Bronchial epithelial cell (primary cell): ENCODE results near the gene VSTM4. TPM values are rescaled to one million over a fixed set of nuclear protein-coding genes. Genes with fewer than 3 reads are reported as not detected.

Source experiments
- DNase-seq: peaks from one replicate; pipeline ENCODE4 v3.0.0-alpha.2; 2010; ENCODE audit warnings: low read depth
- FAIRE-seq: peaks from 2 replicates; lab custom pipeline; 2011; peaks lifted over from hg19 to GRCh38; lab: Jason Lieb, UNC
- H3K27me3 ChIP-seq: 2 replicates; pipeline ENCODE4 v1.5.1; 2011; ENCODE audit warnings: low read length; ENCODE audit not compliant: control insufficient read depth, insufficient read depth
- H3K36me3 ChIP-seq: 2 replicates; pipeline ENCODE4 v1.5.1; 2011; ENCODE audit warnings: low read length; ENCODE audit not compliant: control insufficient read depth, insufficient read depth
- H3K4me3 ChIP-seq: 2 replicates; pipeline ENCODE4 v1.5.1; 2011; ENCODE audit warnings: mild to moderate bottlenecking, low read depth, low read length, control low read depth
- total RNA-seq: library from RNA; depleted of rRNA; stranded (reverse); fragments of >200 nt; gene quantifications from 2 replicates; pipeline ENCODE4 v1.2.1, GENCODE V29; 2014
- TF ChIP-seq, protein P1 (sequence below): IDR thresholded peaks from 2 replicates; pipeline ENCODE4 v1.5.1; 2011; ENCODE audit warnings: mild to moderate bottlenecking, moderate library complexity, low read length, control low read depth, inconsistent platforms; ENCODE audit not compliant: insufficient read depth, severe bottlenecking

VSTM4 gene
- total RNA-seq, 1 donor from 2014 or later, result under 0.01 TPM

DNA sequence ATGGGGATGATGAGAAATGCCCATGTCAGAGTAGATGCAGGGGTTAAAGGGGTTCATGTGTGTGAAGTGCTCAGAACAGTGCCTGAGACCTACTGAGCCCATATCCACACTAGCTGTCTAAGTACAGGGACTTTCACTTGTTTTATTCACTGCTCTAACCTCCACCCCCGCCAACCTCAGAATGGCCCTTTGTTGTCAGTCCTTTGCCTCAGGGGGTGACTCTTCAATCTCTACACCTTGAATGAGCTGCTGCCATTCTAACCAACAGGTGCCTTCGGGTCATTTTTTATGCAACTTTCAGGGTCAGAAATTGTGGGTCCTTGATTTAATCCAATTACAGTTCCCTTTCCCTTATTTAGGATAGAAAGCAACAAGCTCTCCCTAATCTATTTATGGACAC, 26.2 kb downstream of the VSTM4 start:
- TF ChIP-seq, protein P1, sequence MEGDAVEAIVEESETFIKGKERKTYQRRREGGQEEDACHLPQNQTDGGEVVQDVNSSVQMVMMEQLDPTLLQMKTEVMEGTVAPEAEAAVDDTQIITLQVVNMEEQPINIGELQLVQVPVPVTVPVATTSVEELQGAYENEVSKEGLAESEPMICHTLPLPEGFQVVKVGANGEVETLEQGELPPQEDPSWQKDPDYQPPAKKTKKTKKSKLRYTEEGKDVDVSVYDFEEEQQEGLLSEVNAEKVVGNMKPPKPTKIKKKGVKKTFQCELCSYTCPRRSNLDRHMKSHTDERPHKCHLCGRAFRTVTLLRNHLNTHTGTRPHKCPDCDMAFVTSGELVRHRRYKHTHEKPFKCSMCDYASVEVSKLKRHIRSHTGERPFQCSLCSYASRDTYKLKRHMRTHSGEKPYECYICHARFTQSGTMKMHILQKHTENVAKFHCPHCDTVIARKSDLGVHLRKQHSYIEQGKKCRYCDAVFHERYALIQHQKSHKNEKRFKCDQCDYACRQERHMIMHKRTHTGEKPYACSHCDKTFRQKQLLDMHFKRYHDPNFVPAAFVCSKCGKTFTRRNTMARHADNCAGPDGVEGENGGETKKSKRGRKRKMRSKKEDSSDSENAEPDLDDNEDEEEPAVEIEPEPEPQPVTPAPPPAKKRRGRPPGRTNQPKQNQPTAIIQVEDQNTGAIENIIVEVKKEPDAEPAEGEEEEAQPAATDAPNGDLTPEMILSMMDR, result no peak
- H3K27me3 ChIP-seq, result no peaks in the 10 kb centered on the region
- no peak for DNase-seq
- FAIRE-seq, result no peak
- H3K4me3 ChIP-seq, result no peak overlapping the region
- no peaks in the 10 kb centered on the region for H3K36me3 ChIP-seq

DNA sequence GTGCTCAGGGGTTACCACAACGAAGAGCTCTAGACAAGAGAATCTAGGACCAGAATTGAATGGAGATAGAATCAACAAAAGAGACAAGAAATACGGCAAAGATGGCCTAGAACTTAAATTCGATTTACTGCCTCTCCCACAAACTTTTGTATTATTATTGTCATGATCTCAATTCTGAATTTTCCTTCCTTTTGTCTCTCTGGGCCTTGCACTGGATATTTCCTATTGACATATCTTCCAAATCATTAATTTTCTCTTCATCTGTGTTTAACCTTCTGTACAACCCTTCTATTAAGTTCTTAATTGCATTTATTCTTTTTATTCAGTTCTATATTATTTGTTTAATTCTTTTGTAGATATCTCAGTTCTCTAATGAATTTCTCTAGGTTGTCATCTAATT, 28.4 kb downstream of the VSTM4 start:
- H3K36me3 ChIP-seq, result no peaks in the 10 kb centered on the region
- no peaks in the 10 kb centered on the region for H3K27me3 ChIP-seq
- no peak overlapping the region for H3K4me3 ChIP-seq
- FAIRE-seq, result no peak
- TF ChIP-seq, protein P1, result no peak
- no peak for DNase-seq

DNA sequence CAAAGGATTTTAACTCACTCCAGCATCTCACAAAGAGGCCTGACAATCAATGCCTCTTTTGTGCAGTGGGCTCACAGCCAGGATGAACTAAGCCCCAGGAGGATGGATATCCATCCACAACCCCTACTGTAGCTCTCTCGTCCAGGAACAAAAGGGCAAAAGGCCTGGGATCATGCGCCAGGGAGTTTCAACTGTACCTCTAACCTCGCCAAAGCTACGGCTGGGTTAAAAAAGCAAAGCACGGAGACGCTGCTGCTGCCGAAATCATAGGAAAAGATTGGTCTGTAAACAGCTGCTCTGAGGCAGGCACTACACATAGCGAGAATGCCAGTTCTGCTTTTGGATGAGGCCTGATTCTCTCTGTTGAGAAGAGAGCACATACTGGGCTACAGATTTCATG, 32.1 kb downstream of the VSTM4 start:
- Histone ChIP-seq H3K36me3 (no peaks in the 10 kb centered on the region), H3K4me3 (no peak overlapping the region), H3K27me3 (no peaks in the 10 kb centered on the region)
- FAIRE-seq (no peak), DNase-seq (no peak)
- TF ChIP-seq, protein P1, result no peak

DNA sequence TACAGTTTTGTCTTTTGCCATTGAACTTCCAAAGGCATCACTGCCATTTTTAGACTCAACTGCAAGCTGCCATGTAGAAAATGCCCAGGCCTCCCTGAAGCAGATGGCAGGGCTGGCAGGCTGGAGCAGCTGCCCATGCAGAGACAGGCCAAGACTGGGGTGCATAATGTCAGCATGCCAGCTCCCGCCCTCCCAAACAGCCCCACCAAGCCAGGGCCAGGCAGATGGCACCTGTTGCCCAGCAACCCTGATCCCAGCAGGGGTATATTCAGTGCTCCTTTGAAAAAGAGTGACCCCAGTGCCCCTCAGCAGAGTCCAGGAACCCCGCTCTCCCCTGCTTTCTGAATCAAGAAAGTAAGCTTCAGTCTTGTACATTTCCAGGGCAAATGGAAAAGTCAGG, 32.6 kb downstream of the VSTM4 start:
- TF ChIP-seq, protein P1, result no peak
- H3K27me3 ChIP-seq, result no peaks in the 10 kb centered on the region
- FAIRE-seq, result no peak
- H3K36me3 ChIP-seq, result no peaks in the 10 kb centered on the region
- no peak for DNase-seq
- no peak overlapping the region for H3K4me3 ChIP-seq

DNA sequence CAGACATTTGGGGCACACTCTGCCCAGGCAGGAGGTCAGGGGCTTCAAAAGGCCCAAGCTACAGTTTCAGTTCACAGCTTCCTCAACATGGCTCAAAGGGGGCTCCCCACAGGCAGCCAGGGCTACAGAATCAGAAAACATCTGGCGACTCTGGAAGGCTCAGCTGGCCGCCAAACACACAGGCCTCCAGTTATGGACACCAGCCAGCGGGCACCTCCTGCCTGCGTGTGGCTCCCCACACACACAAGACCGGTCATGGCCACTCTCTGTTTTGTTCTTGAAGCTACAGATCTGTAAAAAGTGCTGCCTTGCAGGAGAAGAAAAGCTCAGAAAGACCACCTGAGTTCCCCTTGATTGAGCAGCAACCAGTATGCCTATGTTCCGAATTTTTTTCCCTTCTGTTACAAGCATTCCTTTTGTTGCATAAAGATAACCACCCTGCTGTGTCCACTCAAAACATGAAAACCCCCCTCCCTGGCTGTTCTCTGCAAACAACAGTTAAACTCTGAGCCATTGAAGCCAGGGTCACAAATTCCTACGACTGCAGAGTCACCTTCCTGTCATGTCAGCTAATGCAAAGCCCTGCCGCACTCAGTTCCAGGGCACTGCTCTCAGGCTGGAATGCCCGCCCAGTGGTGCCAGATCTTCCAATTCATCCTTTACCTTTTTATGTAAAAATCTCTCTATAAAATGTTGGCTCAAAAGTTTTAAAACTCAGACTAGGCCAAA, 33.6 kb downstream of the VSTM4 start:
- Histone ChIP-seq H3K27me3 (no peaks in the 10 kb centered on the region), H3K4me3 (no peak overlapping the region), H3K36me3 (no peaks in the 10 kb centered on the region)
- DNase-seq (no peak), FAIRE-seq (no peak)
- TF ChIP-seq, protein P1, result no peak

DNA sequence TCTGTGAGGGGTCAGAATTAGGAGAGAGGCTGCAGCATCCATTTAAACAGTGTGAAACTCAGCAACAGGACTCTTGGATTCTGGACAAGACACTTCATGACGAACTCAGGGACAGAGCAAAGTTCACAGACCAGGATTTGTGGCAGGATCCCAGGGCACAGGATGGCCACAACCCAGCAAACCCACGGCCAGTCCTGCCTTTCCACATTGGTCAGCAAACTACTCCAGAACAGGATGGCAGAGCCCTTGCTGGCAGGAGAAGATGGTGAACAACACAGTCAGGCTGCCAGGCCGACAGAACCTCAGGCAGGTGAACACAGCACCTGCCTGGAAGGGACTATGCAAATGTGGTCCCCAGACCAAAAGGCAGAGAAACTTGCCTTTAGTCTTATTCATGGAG, 34.4 kb downstream of the VSTM4 start:
- H3K36me3 ChIP-seq, result no peaks in the 10 kb centered on the region
- DNase-seq (no peak), FAIRE-seq (no peak)
- no peaks in the 10 kb centered on the region for H3K27me3 ChIP-seq
- no peak overlapping the region for H3K4me3 ChIP-seq
- TF ChIP-seq, protein P1, result no peak
